Activated CD4-positive, alpha-beta T cell treated with anti-CD3 and anti-CD28 coated beads for 36 hours (primary cell): ENCODE data around the gene USPL1. TPM values are rescaled to one million over a fixed set of nuclear protein-coding genes. Genes with fewer than 3 reads are reported as not detected.

Experiments used
- ATAC-seq: fragments of 200-7000 bp; cut with Tn5 transposase; one replicate; pipeline ENCODE4 v1.10.0; 2021; ENCODE audit warnings: mild to moderate bottlenecking, moderate library complexity
- CTCF ChIA-PET: fragments of 350-600 bp; sonication (Branson Sonifier 250); formaldehyde crosslinking; loops from one replicate; lab custom pipeline; 2021; ENCODE audit warnings: antibody characterized with exemption; lab: Charles Lee
- POLR2A ChIA-PET: fragments of 350-600 bp; sonication (Branson Sonifier 250); formaldehyde crosslinking; loops from one replicate; lab custom pipeline; 2021; ENCODE audit warnings: antibody characterized with exemption, inconsistent platforms; lab: Charles Lee
- DNase-seq: peaks from one replicate; pipeline ENCODE4 v3.0.0-alpha.2; 2020
- H3K27ac Mint-ChIP-seq: one replicate; pipeline ENCODE4 v1.8.0; 2021; ENCODE audit warnings: mixed read lengths
- H3K27me3 Mint-ChIP-seq: one replicate; pipeline ENCODE4 v1.8.0; 2021; ENCODE audit warnings: mixed read lengths
- H3K36me3 Mint-ChIP-seq: one replicate; pipeline ENCODE4 v1.8.0; 2021; ENCODE audit warnings: low read depth, mixed read lengths
- H3K4me1 Mint-ChIP-seq: one replicate; pipeline ENCODE4 v1.8.0; 2021; ENCODE audit warnings: mixed read lengths
- H3K4me3 Mint-ChIP-seq: one replicate; pipeline ENCODE4 v1.8.0; 2021; ENCODE audit warnings: mild to moderate bottlenecking, moderate library complexity, mixed read lengths
- H3K9me3 Mint-ChIP-seq: one replicate; pipeline ENCODE4 v1.8.0; 2021; ENCODE audit warnings: low read depth, mixed read lengths
- intact Hi-C, 2 experiments: fragments of 100-400 bp; cut with DNase I in 1 of 2; cut with micrococcal nuclease in 1 of 2; formaldehyde crosslinking; loops; one replicate each; pipeline versions ENCODE4 v1.14.2 to v1.15.1; 2022 to 2024; cut with DNase I, micrococcal nuclease
- total RNA-seq, 2 experiments: library from RNA; stranded (reverse); gene quantifications; one replicate each; pipeline ENCODE4 v1.2.3, GENCODE V29; 2021

Gene USPL1
- total RNA-seq, 2 experiments from 2014 or later, result 14.8 to 16.9 TPM

GRCh38 chr13:30673669-30674521 is 56.2 kb downstream of the USPL1 start:
- Mint-ChIP-seq H3K4me3 (peak overlapping the region; percentile 72), H3K36me3 (peaks cover 3% of the 10 kb centered on the region), H3K9me3 (peaks cover 2% of the 10 kb centered on the region), H3K4me1 (peaks cover 12% of the 10 kb centered on the region), H3K27me3 (no peaks in the 10 kb centered on the region), H3K27ac (peak overlapping the region; percentile 73)
- ChIA-PET CTCF (no interaction called here), POLR2A (no interaction called here)
- intact Hi-C loops, result loop anchor here (1.0 to 10.0 kb wide), 12 partner anchors 37 to 488 kb away; partner anchors contain the start of genes KATNAL1 (in 1 of the 2) and USPL1 (in 1 of the 2)
- DNase-seq, result peak; percentile 92
- ATAC-seq, result peak; percentile 97

GRCh38 chr13:30675717-30676116 is 58.0 kb downstream of the USPL1 start:
- H3K4me1 Mint-ChIP-seq, result peaks cover 19% of the 10 kb centered on the region
- CTCF ChIA-PET, result interaction anchor here (0.6 kb wide), 1 partner anchor 473 kb away, joined by 3 read pairs; no protein-coding TSS in a partner anchor

GRCh38 chr13:30676672-30677071 is 59.0 kb downstream of the USPL1 start:
- CTCF ChIA-PET, result interaction anchor here (1.2 kb wide), 1 partner anchor 60 kb away, joined by 5 read pairs; no protein-coding TSS in a partner anchor
- H3K27ac Mint-ChIP-seq, result no peak overlapping the region
- no peak for ATAC-seq

More at GRCh38 chr13:30675717-30676116, 58.0 kb downstream of the USPL1 start:
- intact Hi-C loops, result loop anchor here (2.0 to 10.0 kb wide), 5 partner anchors 35 to 369 kb away; no protein-coding TSS in a partner anchor
- Mint-ChIP-seq H3K4me3 (no peak overlapping the region), H3K27me3 (no peaks in the 10 kb centered on the region), H3K9me3 (peaks cover 2% of the 10 kb centered on the region), H3K27ac (no peak overlapping the region), H3K36me3 (peaks cover 3% of the 10 kb centered on the region)
- no peak for DNase-seq
- POLR2A ChIA-PET, result no interaction called here
- ATAC-seq, result no peak

GRCh38 chr13:30679483-30680330 is 62.0 kb downstream of the USPL1 start:
- CTCF ChIA-PET, result interaction anchor here (1.1 kb wide), 1 partner anchor 186 kb away, joined by 3 read pairs; no protein-coding TSS in a partner anchor
- ATAC-seq (peak; percentile 94), DNase-seq (peak; percentile 56)
- H3K4me3 Mint-ChIP-seq, result no peak overlapping the region
- H3K36me3 Mint-ChIP-seq, result no peaks in the 10 kb centered on the region
- peaks cover 2% of the 10 kb centered on the region for H3K9me3 Mint-ChIP-seq
- POLR2A ChIA-PET, result no interaction called here
- intact Hi-C loops, result loop anchor here (1.0 to 10.0 kb wide), 2 partner anchors 124 to 365 kb away; no protein-coding TSS in a partner anchor
- H3K4me1 Mint-ChIP-seq, result peaks cover 6% of the 10 kb centered on the region
- H3K27ac Mint-ChIP-seq, result no peak overlapping the region
- no peaks in the 10 kb centered on the region for H3K27me3 Mint-ChIP-seq

More at GRCh38 chr13:30676672-30677071, 59.0 kb downstream of the USPL1 start:
- no peak for DNase-seq
- H3K9me3 Mint-ChIP-seq, result peaks cover 2% of the 10 kb centered on the region
- no peak overlapping the region for H3K4me3 Mint-ChIP-seq
- H3K4me1 Mint-ChIP-seq, result peaks cover 17% of the 10 kb centered on the region
- POLR2A ChIA-PET, result no interaction called here
- H3K36me3 Mint-ChIP-seq, result peaks cover 3% of the 10 kb centered on the region
- no peaks in the 10 kb centered on the region for H3K27me3 Mint-ChIP-seq
- intact Hi-C loops, result loop anchor here in 1 of 2 experiments (10.0 kb wide), 1 partner anchor 368 kb away; no protein-coding TSS in a partner anchor

GRCh38 chr13:30681843-30682242 is 64.1 kb downstream of the USPL1 start:
- no peak for DNase-seq
- ChIA-PET CTCF (interaction anchor here (0.7 kb wide), 1 partner anchor 15 kb away, joined by 3 read pairs; no protein-coding TSS in a partner anchor), POLR2A (no interaction called here)
- H3K4me3 Mint-ChIP-seq, result no peak overlapping the region
- H3K9me3 Mint-ChIP-seq, result no peaks in the 10 kb centered on the region
- H3K27ac Mint-ChIP-seq, result no peak overlapping the region
- no peaks in the 10 kb centered on the region for H3K36me3 Mint-ChIP-seq
- intact Hi-C loops, result no loop called here
- ATAC-seq, result no peak
- H3K4me1 Mint-ChIP-seq, result peaks cover 6% of the 10 kb centered on the region
- peaks cover 2% of the 10 kb centered on the region for H3K27me3 Mint-ChIP-seq

GRCh38 chr13:30685320-30685859 is 67.7 kb downstream of the USPL1 start:
- ChIA-PET CTCF (no interaction called here), POLR2A (no interaction called here)
- Mint-ChIP-seq H3K4me1 (peaks cover 5% of the 10 kb centered on the region), H3K27me3 (peaks cover 2% of the 10 kb centered on the region), H3K4me3 (no peak overlapping the region), H3K27ac (no peak overlapping the region), H3K9me3 (no peaks in the 10 kb centered on the region), H3K36me3 (no peaks in the 10 kb centered on the region)
- intact Hi-C loops, result no loop called here
- no peak for ATAC-seq
- DNase-seq, result no peak

- CTCF ChIA-PET, result no interaction called here
- H3K36me3 Mint-ChIP-seq, result no peaks in the 10 kb centered on the region
- ATAC-seq (no peak), DNase-seq (no peak)
- H3K4me3 Mint-ChIP-seq, result no peak overlapping the region
- peaks cover 8% of the 10 kb centered on the region for H3K4me1 Mint-ChIP-seq
- H3K27me3 Mint-ChIP-seq, result peaks cover 2% of the 10 kb centered on the region
- intact Hi-C loops, result no loop called here
- POLR2A ChIA-PET, result no interaction called here
- H3K27ac Mint-ChIP-seq, result no peak overlapping the region
- H3K9me3 Mint-ChIP-seq, result no peaks in the 10 kb centered on the region
These were observed 68.3 kb downstream of the USPL1 start for GRCh38 chr13:30685987-30686386.

- peaks cover 8% of the 10 kb centered on the region for H3K4me1 Mint-ChIP-seq
- peaks cover 2% of the 10 kb centered on the region for H3K27me3 Mint-ChIP-seq
- intact Hi-C loops, result no loop called here
- ChIA-PET CTCF (no interaction called here), POLR2A (no interaction called here)
- DNase-seq (no peak), ATAC-seq (no peak)
- no peak overlapping the region for H3K27ac Mint-ChIP-seq
- no peak overlapping the region for H3K4me3 Mint-ChIP-seq
- H3K9me3 Mint-ChIP-seq, result no peaks in the 10 kb centered on the region
- H3K36me3 Mint-ChIP-seq, result no peaks in the 10 kb centered on the region
These were observed 69.9 kb downstream of the USPL1 start for GRCh38 chr13:30687601-30688000.

GRCh38 chr13:30689752-30690151 is 72.0 kb downstream of the USPL1 start:
- peaks cover 8% of the 10 kb centered on the region for H3K4me1 Mint-ChIP-seq
- H3K4me3 Mint-ChIP-seq, result no peak overlapping the region
- no peaks in the 10 kb centered on the region for H3K36me3 Mint-ChIP-seq
- ATAC-seq, result no peak
- peaks cover 3% of the 10 kb centered on the region for H3K27me3 Mint-ChIP-seq
- no peaks in the 10 kb centered on the region for H3K9me3 Mint-ChIP-seq
- no peak overlapping the region for H3K27ac Mint-ChIP-seq
- ChIA-PET CTCF (no interaction called here), POLR2A (no interaction called here)
- DNase-seq, result no peak
- intact Hi-C loops, result no loop called here

- peaks cover 7% of the 10 kb centered on the region for H3K27me3 Mint-ChIP-seq
- H3K27ac Mint-ChIP-seq, result peak overlapping the region; percentile 9
- ATAC-seq (peak; percentile 55), DNase-seq (peak; percentile 31)
- H3K36me3 Mint-ChIP-seq, result no peaks in the 10 kb centered on the region
- peaks cover 8% of the 10 kb centered on the region for H3K4me1 Mint-ChIP-seq
- intact Hi-C loops, result no loop called here
- no peaks in the 10 kb centered on the region for H3K9me3 Mint-ChIP-seq
- CTCF ChIA-PET, result no interaction called here
- POLR2A ChIA-PET, result interaction anchor here (1.0 kb wide), 1 partner anchor 50 kb away, joined by 4 read pairs; no protein-coding TSS in a partner anchor
- H3K4me3 Mint-ChIP-seq, result peak overlapping the region; percentile 38
These were observed 72.8 kb downstream of the USPL1 start for GRCh38 chr13:30690282-30691188.
